Middle frontal gyrus (tissue), 1 donor: ENCODE results near the gene MMEL1.

Experiments
- DNase-seq: peaks from one replicate; pipeline ENCODE4 v3.0.0-alpha.2; 2015; ENCODE audit warnings: low spot score; ENCODE audit errors: extremely low spot score

MMEL1 gene

GRCh38 chr1:2606881-2607621 lies 25.8 kb downstream of the MMEL1 start:
- no peak for DNase-seq

GRCh38 chr1:2606396-2606880 lies 26.4 kb downstream of the MMEL1 start:
- DNase-seq: no peak

GRCh38 chr1:2605509-2606395 lies 27.1 kb downstream of the MMEL1 start:
- no peak for DNase-seq

GRCh38 chr1:2604844-2605508 lies 27.8 kb downstream of the MMEL1 start:
- DNase-seq: no peak

GRCh38 chr1:2604156-2604843 lies 28.5 kb downstream of the MMEL1 start:
- no peak for DNase-seq

GRCh38 chr1:2603521-2604155 lies 29.2 kb downstream of the MMEL1 start:
- DNase-seq: no peak

GRCh38 chr1:2602866-2603520 lies 29.8 kb downstream of the MMEL1 start:
- DNase-seq: no peak

GRCh38 chr1:2602311-2602835 lies 30.4 kb downstream of the MMEL1 start:
- DNase-seq: no peak

- DNase-seq: no peak
Observed at GRCh38 chr1:2601721-2602303, 31.0 kb downstream of the MMEL1 start.

- no peak for DNase-seq
Observed at GRCh38 chr1:2598329-2598931, 34.4 kb downstream of the MMEL1 start.

GRCh38 chr1:2597441-2598328 lies 35.1 kb downstream of the MMEL1 start:
- no peak for DNase-seq

- DNase-seq: no peak
Observed at GRCh38 chr1:2596530-2597333, 36.1 kb downstream of the MMEL1 start.

- DNase-seq: no peak
Observed at GRCh38 chr1:2595812-2596529, 36.8 kb downstream of the MMEL1 start.

GRCh38 chr1:2595261-2595811 lies 37.5 kb downstream of the MMEL1 start:
- DNase-seq: no peak

GRCh38 chr1:2594641-2595131 lies 38.1 kb downstream of the MMEL1 start:
- DNase-seq: no peak

- no peak for DNase-seq
Observed at GRCh38 chr1:2594001-2594640, 38.7 kb downstream of the MMEL1 start.
